Thoracic aorta (tissue), 2 donors: ENCODE data around the gene DIS3L2. TPM values are rescaled to one million over a fixed set of nuclear protein-coding genes. Genes with fewer than 3 reads are reported as not detected.
"Not testable (repeated sequence)": the region's sequence is repeated elsewhere in the genome, so short reads cannot be mapped to it uniquely, and the experiment has no call there.

Source experiments
- ATAC-seq: fragments of 150-250 bp; one replicate; pipeline ENCODE4 v1.8.0; 2017; ENCODE audit warnings: low read depth; ENCODE audit not compliant: insufficient number of reproducible peaks, low FRiP score
- DNase-seq: peaks from one replicate; pipeline ENCODE4 v3.0.0-alpha.2; 2020; ENCODE audit warnings: low spot score
- H3K27ac ChIP-seq, 2 donors: fragments of 200-600 bp; sonication (generic); 1 replicate in 1 of 2; 2 replicates in 1 of 2; pipeline ENCODE4 v1.5.1; 2016; ENCODE audit warnings: mild to moderate bottlenecking in 2 of 2, moderate library complexity in 2 of 2
- H3K27me3 ChIP-seq: fragments of 200-600 bp; sonication (generic); replicated peaks from 2 replicates; pipeline ENCODE4 v1.6.0; 2016; ENCODE audit warnings: mild to moderate bottlenecking; ENCODE audit not compliant: insufficient read depth
- H3K36me3 ChIP-seq: fragments of 200-600 bp; sonication (generic); one replicate; pipeline ENCODE4 v1.5.1; 2016
- H3K4me1 ChIP-seq, 2 donors: fragments of 200-600 bp; sonication (generic); 1 replicate in 1 of 2; 2 replicates in 1 of 2; pipeline versions ENCODE4 v1.5.1 to v1.6.0; 2016; ENCODE audit warnings: low read depth in 2 of 2, mild to moderate bottlenecking in 1 of 2; ENCODE audit not compliant: control insufficient read depth in 1 of 2
- H3K4me3 ChIP-seq: fragments of 200-600 bp; sonication (generic); 2 replicates; pipeline ENCODE4 v1.5.1; 2016; ENCODE audit warnings: mild to moderate bottlenecking
- H3K9me3 ChIP-seq: fragments of 200-600 bp; sonication (generic); 2 replicates; pipeline ENCODE4 v1.5.1; 2016
- CTCF ChIP-seq: fragments of 200-600 bp; sonication (generic); IDR thresholded peaks from one replicate; pipeline ENCODE4 v1.5.1; 2019; ENCODE audit warnings: antibody characterized with exemption
- total RNA-seq, 2 donors: library from RNA; depleted of rRNA; stranded (reverse); fragments of >200 nt; gene quantifications; one replicate each; pipeline versions ENCODE4 v1.1.0 to v1.2.3, GENCODE V29; 2016

DIS3L2 gene
- total RNA-seq, 2 donors from 2014 or later, result 26.4 to 32.5 TPM

- Histone ChIP-seq H3K27me3 (no peaks in the 10 kb centered on the region), H3K4me1 (no peaks in the 10 kb centered on the region), H3K27ac (no peak overlapping the region), H3K4me3 (no peak overlapping the region), H3K36me3 (no peaks in the 10 kb centered on the region), H3K9me3 (no peaks in the 10 kb centered on the region)
- no peak for ATAC-seq
- no peak for DNase-seq
- no peak for TF ChIP-seq CTCF
These were observed 400.1 kb downstream of the DIS3L2 start for GRCh38 chr2:232361646-232362045.

GRCh38 chr2:232362174-232362900, 400.8 kb downstream of the DIS3L2 start:
- H3K4me3 ChIP-seq, result no peak overlapping the region
- no peaks in the 10 kb centered on the region for H3K9me3 ChIP-seq
- H3K36me3 ChIP-seq, result no peaks in the 10 kb centered on the region
- no peaks in the 10 kb centered on the region for H3K4me1 ChIP-seq
- no peak for DNase-seq
- no peaks in the 10 kb centered on the region for H3K27me3 ChIP-seq
- ATAC-seq, result no peak
- TF ChIP-seq CTCF, result no peak
- no peak overlapping the region for H3K27ac ChIP-seq

GRCh38 chr2:232363064-232363783, 401.7 kb downstream of the DIS3L2 start:
- not testable (repeated sequence) for H3K27me3 ChIP-seq, ATAC-seq, H3K27ac ChIP-seq, H3K9me3 ChIP-seq, H3K4me1 ChIP-seq, H3K36me3 ChIP-seq, DNase-seq
- H3K4me3 ChIP-seq, result peak overlapping the region; percentile 54

GRCh38 chr2:232363784-232364615, 402.5 kb downstream of the DIS3L2 start:
- DNase-seq (no peak), ATAC-seq (no peak)
- H3K27me3 ChIP-seq, result no peaks in the 10 kb centered on the region
- no peaks in the 10 kb centered on the region for H3K4me1 ChIP-seq
- H3K4me3 ChIP-seq, result peak overlapping the region; percentile 54
- H3K9me3 ChIP-seq, result no peaks in the 10 kb centered on the region
- no peak for TF ChIP-seq CTCF
- H3K27ac ChIP-seq, result no peak overlapping the region
- H3K36me3 ChIP-seq, result no peaks in the 10 kb centered on the region

- not testable (repeated sequence) for H3K36me3 ChIP-seq, H3K9me3 ChIP-seq, H3K27me3 ChIP-seq, H3K27ac ChIP-seq, ATAC-seq, DNase-seq, H3K4me1 ChIP-seq, H3K4me3 ChIP-seq
These were observed 403.5 kb downstream of the DIS3L2 start for GRCh38 chr2:232364806-232365594.
